K562 (cell line): Measurements from ENCODE around the gene AKR1C3. TPM values are rescaled to one million over a fixed set of nuclear protein-coding genes. Genes with fewer than 3 reads are reported as not detected.

Experiments
- RNF219 ChIP-seq: fragments of 250-450 bp; sonication (Bioruptor Pico); IDR thresholded peaks from 2 replicates; pipeline ENCODE4 v1.5.0; 2022; ENCODE audit warnings: mild to moderate bottlenecking
- VEZF1 ChIP-seq: fragments of 200-800 bp; sonication (Bioruptor generic); IDR thresholded peaks from 2 replicates; pipeline ENCODE4 v1.6.1; 2017; ENCODE audit warnings: missing genetic modification characterization, missing compliant biosample characterization
- ZMIZ1 ChIP-seq, 2 experiments: fragments of 150-350 bp in 1 of 2; IDR thresholded peaks; 2 replicates each; pipeline ENCODE4 v1.6.1; 2012 to 2016; ENCODE audit warnings: low read depth in 2 of 2, low read length in 2 of 2, mild to moderate bottlenecking in 1 of 2, moderate library complexity in 1 of 2
- polyA plus RNA-seq, 8 experiments: library from polyadenylated mRNA; depleted of rRNA in 4 of 8; stranded (reverse) in 5 of 8; unstranded in 3 of 8; fragments of >200 nt; fragmentation: Nextera tagmentation in 2 of 8; fragmentation: Illumina TruSeq in 1 of 8; extraction: Ambion mirVana in 2 of 8; extraction: Trizol in 1 of 8; gene quantifications; 2 replicates each; pipeline versions ENCODE4 v1.2.1 to v1.2.3, GENCODE V29; 2011 to 2014; ENCODE audit warnings: inconsistent platforms in 1 of 8, missing spikeins in 1 of 8
- total RNA-seq, 7 experiments: library from RNA; depleted of rRNA in 6 of 7; stranded (reverse); fragments of >200 nt in 6 of 7; fragmentation: Illumina TruSeq in 2 of 7; extraction: Trizol in 2 of 7; gene quantifications; 2 replicates each; pipeline versions ENCODE4 v1.2.1 to v1.2.3, GENCODE V29; 2011 to 2021; ENCODE audit warnings: low replicate concordance in 1 of 7

AKR1C3 gene
- total and polyA plus RNA-seq, 9 of the 15 experiments (the other 6 are each of a cell fraction or from before 2014, with no cell fraction given) = 4.6 to 20.4 (median 10.1) TPM

- TF ChIP-seq RNF219 (CRISPR knock-in tag) (no peak), VEZF1 (no peak), ZMIZ1 (IDR thresholded peaks at IDR 0.05; ENCODE audit: low read depth in 2 of 2, low read length in 2 of 2) (no peak)
- TF ChIP-seq, all 486 proteins: peak for 38
These were observed at the start of gene AKR1C3 (continued) for GRCh38 chr10:5094265-5095205.
